G401 (cell line): ENCODE measurements around the gene DAB2IP. TPM values are rescaled to one million over a fixed set of nuclear protein-coding genes. Genes with fewer than 3 reads are reported as not detected.
A peak's percentile ranks its signal among the peaks of the same experiment; 100 is the strongest.
"Not testable (repeated sequence)": the region's sequence is repeated elsewhere in the genome, so short reads cannot be mapped to it uniquely, and the experiment has no call there.

Experiments
- DNase-seq: peaks from one replicate; pipeline ENCODE4 v3.0.0-alpha.2; 2015; ENCODE audit warnings: low spot score
- in situ Hi-C: cut with HindIII; loops from 2 replicates; pipeline ENCODE4 v1.10.0; 2016; ENCODE audit warnings: low sequenced_read_pairs, mixed read lengths
- total RNA-seq: library from RNA; depleted of rRNA; stranded (reverse); fragments of >200 nt; shearing (Covaris generic); gene quantifications from 2 replicates; pipeline ENCODE4 v1.2.3, GENCODE V29; 2014

DAB2IP gene
- total RNA-seq, 1 experiment from 2014 or later: 44.9 TPM

- DNase-seq: no peak
Observed at GRCh38 chr9:121788686-121789366, 137.4 kb downstream of the DAB2IP start.

GRCh38 chr9:121790841-121791240 is 139.4 kb downstream of the DAB2IP start:
- no peak for DNase-seq
- in situ Hi-C loops: no loop called here

More at GRCh38 chr9:121788686-121789366, 137.4 kb downstream of the DAB2IP start:
- in situ Hi-C loops: no loop called here

- in situ Hi-C loops, DNase-seq: not testable (repeated sequence)
Observed at GRCh38 chr9:121792476-121792875, 141.0 kb downstream of the DAB2IP start.

GRCh38 chr9:121794334-121794733 is 142.9 kb downstream of the DAB2IP start:
- in situ Hi-C loops, DNase-seq: not testable (repeated sequence)

- DNase-seq: no peak
- in situ Hi-C loops: no loop called here
Observed at GRCh38 chr9:121797081-121797480, 145.6 kb downstream of the DAB2IP start.

GRCh38 chr9:121798941-121799340 is 147.5 kb downstream of the DAB2IP start:
- in situ Hi-C loops: no loop called here
- no peak for DNase-seq

- in situ Hi-C loops: no loop called here
- DNase-seq: no peak
Observed at GRCh38 chr9:121800376-121800775, 148.9 kb downstream of the DAB2IP start.

- in situ Hi-C loops: no loop called here
- no peak for DNase-seq
Observed at GRCh38 chr9:121801579-121801978, 150.1 kb downstream of the DAB2IP start.

- DNase-seq: no peak
- in situ Hi-C loops: no loop called here
Observed at GRCh38 chr9:121802753-121803152, 151.3 kb downstream of the DAB2IP start.

GRCh38 chr9:121807069-121807822 is 155.8 kb downstream of the DAB2IP start:
- in situ Hi-C loops: no loop called here
- DNase-seq: no peak

- in situ Hi-C loops: no loop called here
- peak; percentile 72 for DNase-seq
Observed at GRCh38 chr9:121807823-121808278, 156.4 kb downstream of the DAB2IP start.

GRCh38 chr9:121808781-121809180 is 157.3 kb downstream of the DAB2IP start:
- no peak for DNase-seq
- in situ Hi-C loops: no loop called here

GRCh38 chr9:121809356-121810050 is 158.1 kb downstream of the DAB2IP start:
- in situ Hi-C loops: no loop called here

GRCh38 chr9:121810489-121810888 is 159.1 kb downstream of the DAB2IP start:
- in situ Hi-C loops: no loop called here
- no peak for DNase-seq

More at GRCh38 chr9:121809356-121810050, 158.1 kb downstream of the DAB2IP start:
- no peak for DNase-seq

- in situ Hi-C loops: no loop called here
- no peak for DNase-seq
Observed at GRCh38 chr9:121811140-121811539, 159.7 kb downstream of the DAB2IP start.

GRCh38 chr9:121811751-121812150 is 160.3 kb downstream of the DAB2IP start:
- in situ Hi-C loops: no loop called here
- DNase-seq: no peak

- DNase-seq: no peak
Observed at GRCh38 chr9:121812159-121812735, 160.8 kb downstream of the DAB2IP start.

GRCh38 chr9:121813519-121814210 is 162.2 kb downstream of the DAB2IP start:
- no peak for DNase-seq
- in situ Hi-C loops: no loop called here

More at GRCh38 chr9:121812159-121812735, 160.8 kb downstream of the DAB2IP start:
- in situ Hi-C loops: no loop called here

- no peak for DNase-seq
Observed at GRCh38 chr9:121814594-121814993, 163.2 kb downstream of the DAB2IP start.

More at GRCh38 chr9:121814594-121814993, 163.2 kb downstream of the DAB2IP start:
- in situ Hi-C loops: no loop called here
